ENCODE results near the gene LGALS7B. TPM values are rescaled to one million over a fixed set of nuclear protein-coding genes. Genes with fewer than 3 reads are reported as not detected.
A peak's percentile ranks its signal among the peaks of the same experiment; 100 is the strongest.

Gene LGALS7B
- total and polyA plus RNA-seq, 2 of the 8 experiments (the other 6 are each of a cell fraction or from before 2014, with no cell fraction given) = 3.6 TPM; not detected in 1

DNA sequence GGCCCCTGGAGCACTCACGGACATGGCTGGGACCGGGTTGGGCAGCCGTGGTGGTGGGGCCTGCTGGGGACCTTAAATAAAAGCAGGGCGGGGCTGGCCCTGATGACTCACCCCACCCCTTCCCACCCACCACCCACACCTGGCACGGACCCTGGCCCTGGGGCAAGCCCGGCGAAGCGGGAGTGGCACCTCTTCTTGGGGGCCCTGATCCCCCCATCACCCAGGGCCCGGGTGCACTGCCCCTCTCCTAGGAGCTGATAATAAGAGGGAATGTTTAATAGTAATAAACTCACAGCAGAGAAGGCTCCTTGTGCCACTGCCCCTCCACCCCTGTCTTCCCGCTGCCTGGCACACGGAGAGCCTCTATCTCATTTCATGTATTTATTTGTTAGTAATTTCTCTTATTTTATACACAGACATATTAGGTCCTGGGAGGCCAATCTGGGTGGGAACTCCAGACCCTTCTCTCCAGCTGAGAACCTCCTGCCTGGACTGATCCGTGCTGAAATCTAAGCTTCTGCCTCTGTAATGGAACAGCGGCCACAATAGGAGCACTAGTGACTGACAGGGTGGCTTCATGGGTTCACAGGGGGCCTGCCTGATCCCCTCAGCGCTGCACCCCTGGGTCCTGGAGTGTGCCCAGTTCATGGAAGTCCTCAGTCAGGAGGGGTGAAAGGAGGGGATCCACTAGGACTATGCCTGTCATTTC lies 15.4 kb upstream of the LGALS7B start, which contains the start of gene LGALS7:
TSS of gene LGALS7 (minus strand) at position 49 of the 709 bp plus-strand sequence. CDS start at position 24, 25 bp downstream.
- no peak within 1 kb of the TSS for H3K56ac ChIP-seq (replicated peaks; ENCODE audit: insufficient read length, low read depth, low read length)
- H3K4me3 ChIP-seq (ENCODE audit: extremely low read depth in 1 of 4, insufficient read depth in 2 of 4, low read depth in 3 of 4, low read length in 4 of 4) = no peak within 1 kb of the TSS
- H3K9ac ChIP-seq (replicated peaks in 1 of 4; ENCODE audit: extremely low read depth in 1 of 4, low read depth in 3 of 4, low read length in 3 of 4) = no peak within 1 kb of the TSS
- no peak within 1 kb of the TSS for H2AK5ac ChIP-seq (ENCODE audit: low read depth, low read length)
- DNase-seq (ENCODE audit: low read depth in 1 of 2, low spot score in 2 of 2) (no peak), FAIRE-seq (no peak)
- H3K4me2 ChIP-seq (ENCODE audit: insufficient read depth in 1 of 2, low read depth in 2 of 2, low read length in 2 of 2) = no peak within 1 kb of the TSS
- ChIA-PET CTCF (ENCODE audit: partially characterized antibody) (no interaction called here), POLR2A (ENCODE audit: partially characterized antibody) (interaction anchor here (1.0 to 1.6 kb wide), 2 partner anchors 19 to 58 kb away, joined by 3 to 5 read pairs; partner anchors contain the start of gene ECH1)
- no peak within 1 kb of the TSS for H3K4ac ChIP-seq (replicated peaks; ENCODE audit: insufficient read length, low read depth, low read length)
- H2AFZ ChIP-seq (ENCODE audit: low read length) = no peak within 1 kb of the TSS
- H2BK15ac ChIP-seq (ENCODE audit: low read length) = no peak within 1 kb of the TSS
- 0 out of 2 replicates have a peak within 1 kb of the TSS, but pooled peaks have one; percentile 24 for H3K18ac ChIP-seq (ENCODE audit: extremely low read depth, low read length)
- no peaks in the 10 kb centered on the region for H3K79me1 ChIP-seq (ENCODE audit: low read depth, low read length)
- no peak within 1 kb of the TSS; the same call in 1 of the 2 replicates for H4K8ac ChIP-seq (ENCODE audit: extremely low read depth, insufficient read depth, low read length)
- H2BK12ac ChIP-seq (ENCODE audit: low read depth, low read length) = no peak within 1 kb of the TSS
- H3K23me2 ChIP-seq (ENCODE audit: low read depth, low read length) = no peaks in the 10 kb centered on the region
- H3K79me2 ChIP-seq (ENCODE audit: control insufficient read depth in 1 of 2, insufficient read depth in 2 of 2, low read length in 2 of 2) = no peaks in the 10 kb centered on the region
- no peak within 1 kb of the TSS for H4K91ac ChIP-seq (replicated peaks; ENCODE audit: insufficient read length, low read length)
- no peak within 1 kb of the TSS for H3K27ac ChIP-seq (ENCODE audit: low read depth, low read length)
- H3K9me3 ChIP-seq (ENCODE audit: insufficient read depth in 2 of 2, low read depth in 1 of 2, low read length in 1 of 2) = no peaks in the 10 kb centered on the region
- no peaks in the 10 kb centered on the region for H3K4me1 ChIP-seq (replicated peaks in 1 of 4; ENCODE audit: control insufficient read depth in 3 of 4, insufficient read depth in 4 of 4, low read length in 3 of 4)
- H3K36me3 ChIP-seq (ENCODE audit: control insufficient read depth in 2 of 4, insufficient read depth in 4 of 4, low read length in 3 of 4) = no peaks in the 10 kb centered on the region
- WGBS, 2 experiments (ENCODE audit: extremely low coverage in 1 of 2, insufficient coverage in 1 of 2, insufficient read length in 1 of 2, insufficient replicate concordance in 2 of 2, low coverage in 1 of 2, low lambda C conversion rate in 2 of 2, missing lambda C conversion rate in 1 of 2) = 87% methylated on average over 6 of the region's 14 CpGs; no CpG with 5 or more reads in 1 of the 2 experiments
- H3K14ac ChIP-seq (ENCODE audit: insufficient read length) = no peak within 1 kb of the TSS
- H3K27me3 ChIP-seq (replicated peaks in 1 of 4; ENCODE audit: control insufficient read depth in 3 of 4, extremely low read depth in 1 of 4, insufficient read depth in 3 of 4, low read length in 3 of 4) = no peaks in the 10 kb centered on the region; a peak in 1 of 7 replicates
- H2BK20ac ChIP-seq (ENCODE audit: low read length) = no peak within 1 kb of the TSS
- H2BK5ac ChIP-seq (ENCODE audit: low read depth, low read length) = no peak within 1 kb of the TSS
- no peak within 1 kb of the TSS for H4K5ac ChIP-seq (ENCODE audit: insufficient read length, low read depth, low read length)
- H2BK120ac ChIP-seq (replicated peaks; ENCODE audit: low read depth, low read length) = no peak within 1 kb of the TSS
- no peaks in the 10 kb centered on the region for H4K20me1 ChIP-seq (replicated peaks in 1 of 2; ENCODE audit: control insufficient read depth in 1 of 2, insufficient read depth in 2 of 2, low read length in 2 of 2)
- H3K23ac ChIP-seq (ENCODE audit: insufficient read length) = no peak within 1 kb of the TSS
- TF ChIP-seq MAFK (IDR thresholded peaks at IDR 0.05; ENCODE audit: low read depth, low read length) (no peak), CTBP2 (IDR thresholded peaks at IDR 0.05; ENCODE audit: borderline replicate concordance, insufficient read depth, insufficient read length, low read length) (no peak), SP4 (IDR thresholded peaks at IDR 0.05; ENCODE audit: low read length) (no peak), KDM1A (IDR thresholded peaks at IDR 0.05; ENCODE audit: borderline replicate concordance, low read length) (no peak), CHD1 (IDR thresholded peaks at IDR 0.05; ENCODE audit: low read depth, low read length) (no peak), EP300 (IDR thresholded peaks at IDR 0.05; ENCODE audit: borderline replicate concordance in 1 of 2, low read depth in 2 of 2, low read length in 2 of 2) (no peak), RFX5 (IDR thresholded peaks at IDR 0.05; ENCODE audit: borderline replicate concordance, low read depth, low read length) (no peak), GTF2F1 (IDR thresholded peaks at IDR 0.05; ENCODE audit: borderline replicate concordance, low read depth, low read length) (no peak), GABPA (IDR thresholded peaks at IDR 0.05; ENCODE audit: borderline replicate concordance, insufficient read depth, low read length) (no peak), JUND (IDR thresholded peaks at IDR 0.05; ENCODE audit: low read length) (no peak)
- TF ChIP-seq, protein P1, sequence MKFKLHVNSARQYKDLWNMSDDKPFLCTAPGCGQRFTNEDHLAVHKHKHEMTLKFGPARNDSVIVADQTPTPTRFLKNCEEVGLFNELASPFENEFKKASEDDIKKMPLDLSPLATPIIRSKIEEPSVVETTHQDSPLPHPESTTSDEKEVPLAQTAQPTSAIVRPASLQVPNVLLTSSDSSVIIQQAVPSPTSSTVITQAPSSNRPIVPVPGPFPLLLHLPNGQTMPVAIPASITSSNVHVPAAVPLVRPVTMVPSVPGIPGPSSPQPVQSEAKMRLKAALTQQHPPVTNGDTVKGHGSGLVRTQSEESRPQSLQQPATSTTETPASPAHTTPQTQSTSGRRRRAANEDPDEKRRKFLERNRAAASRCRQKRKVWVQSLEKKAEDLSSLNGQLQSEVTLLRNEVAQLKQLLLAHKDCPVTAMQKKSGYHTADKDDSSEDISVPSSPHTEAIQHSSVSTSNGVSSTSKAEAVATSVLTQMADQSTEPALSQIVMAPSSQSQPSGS (IDR thresholded peaks at IDR 0.05; ENCODE audit: low read length) = no peak
